SK-N-MC (cell line): ENCODE data around the gene C1QTNF1.

ENCODE experiments used
- EZH2 ChIP-seq: fragments of 200-600 bp; sonication (generic); IDR thresholded peaks from one replicate; pipeline ENCODE4 v1.6.1; 2017; ENCODE audit warnings: antibody characterized with exemption
- POLR2AphosphoS5 ChIP-seq: IDR thresholded peaks from 2 replicates; pipeline ENCODE4 v1.6.1; 2012; ENCODE audit warnings: mild to moderate bottlenecking, low read depth, low read length, borderline replicate concordance

DNA sequence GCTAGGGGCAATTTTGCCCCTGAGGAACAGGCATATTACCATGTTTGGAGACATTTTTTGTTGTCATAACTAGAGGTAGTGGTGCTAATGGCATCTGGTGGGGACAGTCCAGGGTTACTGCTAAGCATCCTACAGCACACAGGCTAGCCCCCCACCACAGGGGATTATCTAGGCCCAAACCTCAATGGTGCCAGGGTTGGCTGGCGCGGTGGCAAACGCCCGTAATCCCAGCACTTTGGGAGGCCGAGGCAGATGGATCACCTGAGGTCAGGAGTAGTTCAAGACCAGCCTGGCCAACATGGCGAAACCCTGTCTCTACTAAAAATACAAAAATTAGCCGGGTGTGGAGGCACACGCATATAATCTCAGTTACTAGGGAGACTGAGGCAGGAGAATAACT lies 15.2 kb downstream of the C1QTNF1 start:
- TF ChIP-seq EZH2 (no peak), POLR2AphosphoS5 (no peak)
